ENCODE measurements around the gene HDAC4.

Gene HDAC4

DNA sequence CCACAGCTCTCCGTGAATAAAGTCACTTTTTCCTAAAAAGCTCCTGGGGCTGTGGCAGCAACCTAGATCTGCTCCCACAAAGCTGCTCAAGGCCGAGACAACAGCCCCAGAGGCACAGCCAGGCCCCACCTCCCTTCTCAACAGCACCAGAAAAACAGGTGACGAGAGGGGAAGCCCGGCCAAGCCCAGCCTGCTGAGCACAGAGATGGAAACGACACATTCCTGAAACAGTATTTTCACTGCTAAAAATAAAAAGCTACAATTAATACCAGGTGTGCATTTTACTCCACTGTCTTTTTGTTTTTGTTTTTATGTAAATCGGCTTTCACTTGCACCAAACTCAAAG, 199.3 kb downstream of the HDAC4 start:
- ChIA-PET POLR2A (no interaction called here), CTCF (no interaction called here)
- no peak for TF ChIP-seq FOXM1 (IDR thresholded peaks at IDR 0.05; ENCODE audit: borderline replicate concordance)
- no peak for TF ChIP-seq HDGF (IDR thresholded peaks at IDR 0.05; ENCODE audit: borderline replicate concordance)
- TF ChIP-seq ELF4 (IDR thresholded peaks at IDR 0.05) = no peak
- no peak for TF ChIP-seq ARNT (IDR thresholded peaks at IDR 0.05)
- TF ChIP-seq, protein P1, sequence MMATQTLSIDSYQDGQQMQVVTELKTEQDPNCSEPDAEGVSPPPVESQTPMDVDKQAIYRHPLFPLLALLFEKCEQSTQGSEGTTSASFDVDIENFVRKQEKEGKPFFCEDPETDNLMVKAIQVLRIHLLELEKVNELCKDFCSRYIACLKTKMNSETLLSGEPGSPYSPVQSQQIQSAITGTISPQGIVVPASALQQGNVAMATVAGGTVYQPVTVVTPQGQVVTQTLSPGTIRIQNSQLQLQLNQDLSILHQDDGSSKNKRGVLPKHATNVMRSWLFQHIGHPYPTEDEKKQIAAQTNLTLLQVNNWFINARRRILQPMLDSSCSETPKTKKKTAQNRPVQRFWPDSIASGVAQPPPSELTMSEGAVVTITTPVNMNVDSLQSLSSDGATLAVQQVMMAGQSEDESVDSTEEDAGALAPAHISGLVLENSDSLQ (IDR thresholded peaks at IDR 0.05) = no peak
- no peak for TF ChIP-seq FOXK2 (IDR thresholded peaks at IDR 0.05)
- TF ChIP-seq BHLHE40 (IDR thresholded peaks at IDR 0.05; ENCODE audit: borderline replicate concordance) = no peak
- TF ChIP-seq SP1 (IDR thresholded peaks at IDR 0.05) = no peak
- TF ChIP-seq SUZ12 (IDR thresholded peaks at IDR 0.05) = no peak
- TF ChIP-seq LEF1 (IDR thresholded peaks at IDR 0.05; ENCODE audit: borderline replicate concordance) = no peak
- no peak for TF ChIP-seq CTBP1 (IDR thresholded peaks at IDR 0.05; ENCODE audit: borderline replicate concordance)
- TF ChIP-seq L3MBTL2 (conservative IDR thresholded peaks at IDR 0.05) = no peak
- no peak for TF ChIP-seq FOXA1 (IDR thresholded peaks at IDR 0.05)
- TF ChIP-seq TARDBP (IDR thresholded peaks at IDR 0.05) = no peak
- no peak for TF ChIP-seq ZNF384 (IDR thresholded peaks at IDR 0.05)
- no peak for TF ChIP-seq NFRKB (IDR thresholded peaks at IDR 0.05)
- DNase-seq (ENCODE audit: extremely low spot score) = no peak

GRCh38 chr2:239200646-239201530, 199.9 kb downstream of the HDAC4 start:
- DNase-seq (ENCODE audit: extremely low spot score) = no peak
- TF ChIP-seq ELF4 (IDR thresholded peaks at IDR 0.05) (no peak), ARNT (IDR thresholded peaks at IDR 0.05) (no peak), NFRKB (IDR thresholded peaks at IDR 0.05) (no peak), L3MBTL2 (conservative IDR thresholded peaks at IDR 0.05) (no peak)
- ChIA-PET CTCF (no interaction called here), POLR2A (no interaction called here)

DNA sequence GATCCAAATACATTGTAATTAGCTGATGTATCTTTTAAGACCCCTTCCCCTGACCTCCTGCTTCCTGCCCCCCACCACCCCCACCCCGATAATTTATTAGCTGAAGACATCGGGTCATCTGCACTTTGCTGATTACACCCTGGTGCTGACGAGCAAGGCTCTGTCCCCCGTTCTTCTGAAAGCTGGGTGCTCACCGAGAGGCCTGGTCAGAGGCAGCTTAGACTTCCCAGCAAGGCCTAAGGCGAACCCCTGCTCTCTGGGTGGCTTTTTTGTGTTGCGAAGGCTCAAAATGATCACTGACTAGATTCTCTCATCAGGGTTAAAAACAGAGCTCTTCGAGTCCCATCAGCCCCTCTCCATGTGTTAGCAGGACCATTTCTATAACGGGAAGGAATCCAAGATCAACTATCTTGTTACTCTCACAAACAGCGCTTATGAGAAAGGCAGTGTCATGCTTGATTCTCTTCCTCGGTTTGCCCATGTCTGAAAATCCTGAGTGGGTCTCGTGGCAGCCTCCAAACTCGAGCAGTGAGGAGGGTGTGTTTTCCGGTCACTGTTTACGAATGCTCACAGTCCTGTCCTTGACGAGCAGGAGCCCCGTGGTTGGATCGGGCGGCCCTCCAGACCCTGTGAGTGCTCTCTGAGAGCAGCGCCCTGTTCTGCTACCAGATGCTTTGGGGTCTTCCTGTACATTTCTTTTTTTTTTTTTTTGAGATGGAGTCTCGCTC, 201.6 kb downstream of the HDAC4 start:
- CTCF ChIA-PET = no interaction called here

GRCh38 chr2:239198221-239198620, 202.6 kb downstream of the HDAC4 start:
- TF ChIP-seq ZNF384 (IDR thresholded peaks at IDR 0.05) (no peak), BHLHE40 (IDR thresholded peaks at IDR 0.05; ENCODE audit: borderline replicate concordance) (no peak), ARNT (IDR thresholded peaks at IDR 0.05) (no peak), L3MBTL2 (conservative IDR thresholded peaks at IDR 0.05) (no peak)
- ChIA-PET POLR2A (no interaction called here), CTCF (no interaction called here)
- DNase-seq (ENCODE audit: extremely low spot score) = no peak

More for the DNA sequence above, 201.6 kb downstream of the HDAC4 start:
- no peak for DNase-seq (ENCODE audit: extremely low spot score)
- TF ChIP-seq NFRKB (IDR thresholded peaks at IDR 0.05) (no peak), HDGF (IDR thresholded peaks at IDR 0.05; ENCODE audit: borderline replicate concordance) (no peak), L3MBTL2 (conservative IDR thresholded peaks at IDR 0.05) (no peak), BHLHE40 (IDR thresholded peaks at IDR 0.05; ENCODE audit: borderline replicate concordance) (no peak), CTBP1 (IDR thresholded peaks at IDR 0.05; ENCODE audit: borderline replicate concordance) (no peak), LEF1 (IDR thresholded peaks at IDR 0.05; ENCODE audit: borderline replicate concordance) (no peak)
- POLR2A ChIA-PET = no interaction called here

DNA sequence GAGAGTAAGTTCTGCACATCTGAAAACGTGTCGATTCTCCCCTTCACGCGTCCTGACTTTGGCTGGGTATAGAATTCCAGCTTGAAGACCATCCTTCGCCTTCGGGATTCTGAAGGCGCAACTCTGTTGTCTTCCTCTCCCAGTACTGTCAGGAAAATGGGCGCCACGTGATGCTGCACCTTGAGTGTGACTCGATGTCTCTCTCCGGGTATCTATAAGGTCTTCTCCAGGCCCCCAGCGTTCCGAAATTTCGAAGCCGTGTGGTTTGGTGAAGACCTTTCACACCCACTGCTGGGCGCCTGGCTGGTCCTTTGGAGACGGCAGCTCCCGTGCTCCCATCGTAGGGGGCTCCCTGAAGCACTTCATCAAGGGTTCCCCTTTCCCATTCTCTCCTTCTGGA, 203.7 kb downstream of the HDAC4 start:
- no peak for TF ChIP-seq ZNF384 (IDR thresholded peaks at IDR 0.05)
- TF ChIP-seq, protein P1 (IDR thresholded peaks at IDR 0.05) = no peak
- TF ChIP-seq SP1 (IDR thresholded peaks at IDR 0.05) = no peak
- TF ChIP-seq HDGF (IDR thresholded peaks at IDR 0.05; ENCODE audit: borderline replicate concordance) = no peak
- no peak for TF ChIP-seq BHLHE40 (IDR thresholded peaks at IDR 0.05; ENCODE audit: borderline replicate concordance)
- no peak for TF ChIP-seq TARDBP (IDR thresholded peaks at IDR 0.05)
- TF ChIP-seq NFRKB (IDR thresholded peaks at IDR 0.05) = no peak
- TF ChIP-seq CTBP1 (IDR thresholded peaks at IDR 0.05; ENCODE audit: borderline replicate concordance) = no peak
- no peak for TF ChIP-seq FOXK2 (IDR thresholded peaks at IDR 0.05)
- no peak for TF ChIP-seq ARNT (IDR thresholded peaks at IDR 0.05)
- ChIA-PET POLR2A (no interaction called here), CTCF (no interaction called here)
- DNase-seq (ENCODE audit: extremely low spot score) = no peak

- TF ChIP-seq CTBP1 (IDR thresholded peaks at IDR 0.05; ENCODE audit: borderline replicate concordance) (no peak), SUZ12 (IDR thresholded peaks at IDR 0.05) (no peak), HDGF (IDR thresholded peaks at IDR 0.05; ENCODE audit: borderline replicate concordance) (no peak), FOXM1 (IDR thresholded peaks at IDR 0.05; ENCODE audit: borderline replicate concordance) (no peak), ARNT (IDR thresholded peaks at IDR 0.05) (no peak), ELF4 (IDR thresholded peaks at IDR 0.05) (no peak)
- no peak for DNase-seq (ENCODE audit: extremely low spot score)
- ChIA-PET CTCF (no interaction called here), POLR2A (no interaction called here)
Observed at GRCh38 chr2:239196474-239197021, 204.3 kb downstream of the HDAC4 start.

DNA sequence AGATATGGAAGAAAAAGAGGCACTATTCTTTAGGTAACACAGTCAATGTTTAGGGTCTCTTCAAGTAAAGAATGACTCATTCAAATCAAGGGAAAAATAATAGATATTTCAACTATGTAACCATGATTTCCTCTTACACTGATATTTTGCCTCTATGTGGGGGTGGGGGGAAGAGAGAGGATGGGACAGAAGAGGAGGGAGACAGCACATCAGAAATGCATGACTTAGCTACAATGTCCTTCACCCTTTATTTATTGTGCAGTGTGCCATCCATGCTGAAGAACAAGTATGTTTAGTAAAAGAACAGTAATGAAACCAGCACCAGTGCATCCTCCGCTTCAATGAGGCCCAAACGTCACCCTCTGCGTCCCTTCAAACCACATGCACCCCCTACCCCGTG, 204.8 kb downstream of the HDAC4 start:
- ChIA-PET CTCF (no interaction called here), POLR2A (no interaction called here)
- DNase-seq (ENCODE audit: extremely low spot score) = no peak
- no peak for TF ChIP-seq ELF4 (IDR thresholded peaks at IDR 0.05)
- TF ChIP-seq ZNF384 (IDR thresholded peaks at IDR 0.05) = no peak
- TF ChIP-seq SUZ12 (IDR thresholded peaks at IDR 0.05) = no peak
- TF ChIP-seq LEF1 (IDR thresholded peaks at IDR 0.05; ENCODE audit: borderline replicate concordance) = no peak
- TF ChIP-seq L3MBTL2 (conservative IDR thresholded peaks at IDR 0.05) = no peak
- no peak for TF ChIP-seq ARNT (IDR thresholded peaks at IDR 0.05)
- TF ChIP-seq NFRKB (IDR thresholded peaks at IDR 0.05) = no peak
- TF ChIP-seq CTBP1 (IDR thresholded peaks at IDR 0.05; ENCODE audit: borderline replicate concordance) = no peak
- TF ChIP-seq SP1 (IDR thresholded peaks at IDR 0.05) = no peak
- TF ChIP-seq BHLHE40 (IDR thresholded peaks at IDR 0.05; ENCODE audit: borderline replicate concordance) = no peak
- TF ChIP-seq, protein P1 (IDR thresholded peaks at IDR 0.05) = no peak
- no peak for TF ChIP-seq HDGF (IDR thresholded peaks at IDR 0.05; ENCODE audit: borderline replicate concordance)

All from HEK293T (cell line).